NCI-H2171 (cell line): ENCODE measurements around the gene PCSK6.

Source experiments
- DNase-seq: peaks from one replicate; lab custom pipeline; 2025; lab: John Stamatoyannopoulos, UW

The PCSK6 gene

DNA sequence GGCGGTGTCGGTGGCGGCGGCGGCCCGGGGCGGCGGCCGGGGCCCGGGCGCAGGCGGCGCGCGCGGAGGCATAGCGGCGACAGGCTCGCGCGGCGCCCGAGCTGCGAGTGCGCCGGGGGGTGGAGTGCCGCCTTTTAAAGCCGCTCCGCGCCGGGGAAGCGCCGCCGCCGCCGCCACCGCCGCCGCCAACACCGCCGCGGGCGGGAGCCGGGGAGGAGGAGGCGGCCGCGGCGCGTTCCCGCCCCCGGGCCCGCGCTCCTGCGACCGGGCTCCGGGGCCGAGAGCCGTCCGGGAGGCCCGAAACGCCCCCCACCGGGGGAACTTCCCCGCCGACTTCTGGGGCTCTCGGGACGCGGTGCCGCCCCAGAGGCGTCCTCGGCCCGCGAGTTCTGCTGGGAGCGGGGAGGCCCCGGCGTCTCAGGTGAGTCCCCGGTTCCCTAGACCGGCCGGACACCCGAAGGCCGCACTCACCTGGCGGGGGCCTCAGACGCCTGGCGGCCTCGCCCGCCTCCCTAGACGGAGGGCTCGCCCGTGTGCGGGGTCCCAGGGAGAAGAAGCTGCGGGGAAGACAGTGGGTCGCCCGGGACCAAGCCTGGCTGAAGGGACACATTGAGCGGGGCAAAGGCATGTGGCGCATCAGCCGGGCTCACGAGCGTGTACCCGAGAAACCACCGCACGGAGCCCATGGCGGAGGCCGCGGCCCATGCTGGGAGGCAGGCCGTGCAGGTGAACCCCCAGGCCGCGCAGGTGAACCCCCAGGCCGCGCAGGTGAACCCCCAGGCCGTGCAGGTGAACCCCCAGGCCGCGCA, at the start of gene PCSK6:
Gene PCSK6 (minus strand): TSS at position 109 of the 809 bp plus-strand sequence. CDS start 37 bp downstream, at position 72.
- no peak for DNase-seq

DNA sequence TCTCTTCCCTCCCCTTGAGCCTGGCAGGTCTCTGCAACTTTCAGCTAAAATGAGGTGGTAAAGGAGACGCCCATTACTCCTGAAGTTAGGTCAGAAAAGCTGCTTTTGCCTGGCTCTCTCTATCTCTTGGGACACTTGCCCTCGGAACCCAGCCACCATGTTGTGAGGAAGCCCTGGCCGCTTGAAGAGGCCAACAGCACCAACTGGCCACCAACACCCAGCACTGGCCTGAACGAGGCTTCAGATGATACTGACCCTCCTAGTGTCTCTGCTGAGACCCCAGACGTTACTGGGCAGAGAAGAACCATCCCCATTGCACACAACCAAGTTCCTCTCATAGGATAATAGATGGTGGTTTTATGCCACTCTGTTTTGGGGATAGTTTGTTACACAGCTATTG, 49.5 kb upstream of the PCSK6 start:
- no peak for DNase-seq

DNA sequence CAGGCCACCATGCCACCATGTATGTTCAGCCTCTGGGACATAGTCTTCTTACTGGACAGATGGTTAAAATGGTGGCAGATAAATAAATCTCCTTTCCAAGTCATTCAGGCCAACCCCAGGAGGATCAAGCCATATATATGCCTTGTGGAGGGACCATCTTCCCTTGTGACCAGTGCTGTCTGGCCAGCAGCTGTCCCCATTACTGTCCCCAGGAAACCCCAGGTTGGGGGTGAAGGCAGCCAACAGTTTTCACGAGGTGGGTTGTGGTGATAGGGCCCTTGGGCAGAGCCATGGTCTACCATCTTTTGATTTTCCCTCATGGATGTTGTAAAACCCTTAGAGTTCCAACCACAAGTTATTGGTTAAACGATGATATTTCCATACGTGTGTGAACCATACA, 48.7 kb upstream of the PCSK6 start:
- no peak for DNase-seq

DNA sequence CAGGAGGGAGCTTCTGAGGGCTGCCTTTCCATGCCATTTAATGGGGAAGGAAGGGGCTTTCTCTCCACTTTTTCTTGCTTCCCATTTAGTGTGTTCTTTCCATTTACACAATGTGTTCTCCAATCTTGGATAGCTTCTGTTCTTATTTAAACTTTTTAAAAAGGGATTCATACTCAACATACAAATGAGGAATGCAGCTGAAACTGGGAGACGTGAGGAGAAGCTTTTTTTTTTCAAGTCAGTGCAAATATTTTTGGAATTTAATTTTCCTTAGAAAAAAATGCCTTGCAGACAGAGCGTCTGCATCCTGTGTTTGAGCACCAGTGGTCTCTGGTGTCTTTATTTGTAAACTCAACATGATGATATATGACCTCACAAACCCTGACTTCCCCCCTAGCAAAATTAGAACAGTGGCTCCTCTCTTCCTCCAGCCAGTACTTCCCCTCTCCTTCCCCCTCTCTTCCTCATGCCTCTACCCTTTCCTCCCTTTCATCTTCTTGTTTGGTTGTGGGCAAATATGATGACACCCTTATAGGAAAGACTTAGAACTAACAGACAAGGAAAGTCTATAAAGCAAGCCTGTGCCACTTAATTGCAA, 48.1 kb upstream of the PCSK6 start:
- no peak for DNase-seq

DNA sequence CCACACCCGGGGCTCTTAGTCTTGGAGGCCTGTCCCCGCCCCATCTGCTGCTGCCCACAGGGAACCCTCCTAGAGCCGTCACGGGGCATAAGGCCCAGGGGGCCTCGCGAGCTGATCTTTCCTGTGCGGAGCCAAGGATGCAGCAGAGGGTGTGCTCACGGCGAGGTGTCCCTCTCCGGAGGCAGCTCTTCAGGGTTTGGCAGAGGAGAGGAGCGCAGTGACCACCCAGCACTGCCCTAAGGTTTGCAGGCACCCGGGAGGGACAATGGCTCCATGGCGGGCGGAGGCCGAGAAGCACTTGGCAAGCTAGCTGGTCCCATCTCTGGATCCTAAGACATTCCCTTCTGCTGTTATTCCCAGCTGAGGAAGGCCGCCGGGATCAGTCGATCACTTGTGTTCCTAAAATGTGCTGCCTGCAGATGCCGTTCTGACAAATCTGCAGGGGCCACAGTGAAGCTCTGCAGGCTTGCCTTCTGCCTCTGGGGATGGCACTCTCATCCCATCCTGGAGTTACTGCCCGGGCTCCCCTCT, 47.4 kb upstream of the PCSK6 start:
- DNase-seq, result no peak

DNA sequence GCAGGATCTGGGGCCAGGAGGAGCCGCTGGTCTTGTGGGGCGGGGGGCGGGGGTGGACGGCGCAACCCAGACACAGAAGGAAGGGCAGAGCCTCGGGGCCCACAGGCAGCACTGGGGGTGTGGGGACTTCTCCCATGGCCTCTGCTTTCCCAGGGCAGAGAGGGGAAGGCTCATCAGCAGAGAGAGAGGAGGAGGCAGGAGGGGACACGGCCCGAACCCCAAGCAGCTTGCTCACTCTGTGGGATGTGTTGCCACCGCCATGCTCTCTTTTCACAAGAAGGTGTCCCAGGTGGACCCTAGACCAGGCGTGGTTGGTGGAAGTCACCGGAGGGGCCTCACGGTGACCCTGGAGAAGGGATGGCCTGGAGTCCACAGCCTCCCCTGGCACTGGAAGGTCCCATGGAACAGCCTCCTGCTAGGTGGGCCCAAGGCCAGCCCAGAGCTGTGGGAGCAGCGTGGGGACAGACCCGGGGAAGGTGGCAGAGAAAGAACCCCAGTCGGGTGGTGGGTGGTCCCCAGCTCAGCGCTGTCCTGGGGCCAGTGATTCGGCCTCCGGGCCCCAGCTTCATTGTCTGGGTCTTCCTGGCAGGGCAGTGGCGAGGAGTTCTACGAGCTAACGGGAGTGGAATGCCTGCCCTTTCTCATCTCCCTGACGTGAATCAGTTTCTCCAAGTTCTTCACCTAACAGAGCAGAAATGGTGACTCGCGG, 46.8 kb upstream of the PCSK6 start:
- no peak for DNase-seq

DNA sequence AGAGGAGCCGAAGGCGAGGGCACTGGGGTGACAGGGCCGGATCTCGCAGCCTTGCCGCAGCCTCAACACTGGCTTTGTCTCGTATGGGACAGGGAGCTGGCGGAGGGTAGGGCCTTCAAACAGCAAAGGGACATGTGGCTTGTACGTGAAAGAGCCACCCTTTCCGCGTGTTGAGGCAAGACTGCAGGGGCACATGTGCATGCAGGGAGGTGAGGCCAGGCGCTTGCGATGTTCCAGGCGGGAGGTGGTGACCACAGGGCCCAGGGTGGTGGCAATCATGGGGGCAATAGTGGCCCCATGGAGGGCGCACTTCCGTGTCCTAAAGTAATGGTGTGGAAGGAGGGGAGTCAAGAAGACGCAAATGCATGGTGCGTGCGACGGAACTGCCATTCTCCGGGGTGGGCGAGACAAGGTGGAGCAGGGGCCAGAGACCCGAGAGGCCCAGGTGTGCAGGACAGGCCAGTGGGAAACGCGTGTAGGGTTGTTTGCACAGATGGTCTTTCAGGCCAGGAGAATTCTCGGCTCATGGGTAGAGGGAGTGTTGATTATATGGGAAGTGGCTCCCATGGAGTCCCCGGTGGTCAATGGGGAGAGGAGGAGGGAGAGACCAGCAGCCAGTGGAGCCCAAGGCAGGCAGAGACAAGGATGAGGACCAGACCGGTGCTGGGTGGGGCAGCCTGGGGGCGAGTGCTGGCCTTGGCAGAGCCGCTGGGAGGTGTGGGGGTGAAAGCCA, 45.8 kb upstream of the PCSK6 start:
- no peak for DNase-seq

DNA sequence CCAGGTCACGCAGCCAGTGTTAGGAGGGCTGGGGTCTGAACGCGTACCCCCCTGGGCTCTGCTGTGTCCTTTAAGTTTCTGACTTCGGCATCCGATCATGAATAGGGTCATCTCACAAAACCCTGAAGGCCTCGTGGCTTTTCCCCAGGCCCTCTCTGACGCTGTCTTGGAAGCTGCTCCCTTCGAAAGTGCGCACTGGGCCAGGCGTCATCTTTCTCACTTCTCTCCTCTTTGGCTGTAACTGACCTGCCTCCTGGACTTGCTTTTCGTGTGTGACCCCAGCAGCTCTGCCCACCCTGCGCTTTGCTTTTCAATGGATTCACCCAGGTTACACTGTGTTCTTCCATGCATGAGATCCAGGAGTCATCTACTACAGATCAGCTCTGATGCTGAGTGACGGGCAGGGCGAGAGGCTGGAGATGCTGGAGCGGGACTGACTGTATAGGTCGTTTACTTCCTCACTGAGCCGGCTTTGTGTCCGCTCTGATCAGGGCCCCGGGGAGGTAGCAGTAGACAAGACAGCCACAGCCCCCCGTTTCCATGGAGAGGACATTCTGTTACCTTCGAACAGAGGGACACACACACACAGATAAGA, 45.0 kb upstream of the PCSK6 start:
- no peak for DNase-seq

DNA sequence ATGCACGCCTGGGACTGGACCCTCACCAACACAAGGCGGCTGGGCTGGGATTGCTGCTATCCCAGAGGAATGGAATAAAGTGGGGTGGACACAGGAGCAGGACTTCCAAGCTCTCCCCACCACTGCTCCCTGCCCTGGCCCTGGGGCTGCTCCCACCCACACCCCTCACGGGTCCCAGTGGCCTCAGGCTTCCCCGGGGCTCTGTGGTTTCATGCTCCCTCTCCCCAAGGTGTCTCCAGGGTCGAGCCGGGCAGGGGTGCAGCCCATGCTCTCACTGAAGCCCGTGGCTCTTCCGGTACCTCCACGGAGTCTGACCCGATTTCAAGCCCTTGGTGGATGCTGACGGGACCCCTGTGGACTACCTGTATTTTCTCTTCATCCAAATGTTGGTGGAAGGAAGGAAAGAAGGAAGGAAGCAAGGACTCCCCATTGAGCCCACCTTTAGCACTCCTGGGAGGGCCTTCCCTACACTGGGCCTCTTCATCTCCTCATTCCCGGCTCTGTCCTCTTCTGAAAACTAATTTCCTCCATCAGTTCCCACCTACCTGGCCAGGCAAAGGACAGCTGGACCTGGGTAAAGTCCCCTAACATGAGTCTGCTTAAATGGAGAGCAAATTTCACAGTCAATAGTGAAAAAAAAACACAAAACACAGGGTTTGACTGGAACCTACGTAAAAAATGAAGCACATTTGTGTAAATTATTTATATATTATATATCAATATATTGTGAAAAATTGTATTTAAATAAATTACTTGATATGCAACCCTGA, 44.0 kb upstream of the PCSK6 start:
- no peak for DNase-seq

DNA sequence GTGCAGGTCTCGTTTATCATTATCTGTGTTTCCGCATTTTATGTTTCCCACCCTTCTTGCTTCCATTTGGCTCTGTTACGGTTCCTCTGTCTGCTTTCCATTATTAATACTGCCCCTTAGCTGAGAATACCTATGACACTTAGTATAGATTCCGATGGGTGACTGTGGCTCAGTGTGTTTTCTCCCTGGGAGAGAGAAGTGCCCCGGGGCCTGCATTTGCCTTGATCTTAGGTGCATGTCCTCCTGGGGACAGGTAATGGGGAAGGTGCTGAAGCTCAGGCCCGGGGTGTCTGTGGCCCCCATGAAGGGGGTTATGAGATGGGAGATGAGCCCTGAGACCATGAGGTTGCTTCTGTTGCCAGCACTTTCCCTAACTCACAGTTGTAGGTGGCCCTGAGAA, 43.4 kb upstream of the PCSK6 start:
- DNase-seq, result no peak

DNA sequence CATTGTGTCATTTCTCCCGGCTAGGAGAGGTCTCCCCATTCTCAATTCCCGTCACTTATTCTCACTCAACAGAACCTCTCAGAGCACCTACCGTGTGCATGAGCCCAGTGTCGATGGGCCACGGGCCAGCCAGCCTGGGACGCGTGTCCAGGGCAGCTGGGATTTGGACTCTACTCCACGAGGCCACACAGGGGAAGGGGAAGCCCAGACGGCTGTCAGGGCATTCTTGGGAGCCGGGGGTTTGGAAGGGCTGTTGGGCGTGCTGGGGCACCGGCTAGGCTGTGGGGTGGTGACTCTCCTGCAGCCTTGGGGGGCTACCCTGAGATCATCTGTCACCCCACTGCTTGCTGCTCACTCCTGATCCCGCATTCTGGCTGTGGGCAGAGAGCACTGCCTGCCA, 41.7 kb upstream of the PCSK6 start:
- no peak for DNase-seq

DNA sequence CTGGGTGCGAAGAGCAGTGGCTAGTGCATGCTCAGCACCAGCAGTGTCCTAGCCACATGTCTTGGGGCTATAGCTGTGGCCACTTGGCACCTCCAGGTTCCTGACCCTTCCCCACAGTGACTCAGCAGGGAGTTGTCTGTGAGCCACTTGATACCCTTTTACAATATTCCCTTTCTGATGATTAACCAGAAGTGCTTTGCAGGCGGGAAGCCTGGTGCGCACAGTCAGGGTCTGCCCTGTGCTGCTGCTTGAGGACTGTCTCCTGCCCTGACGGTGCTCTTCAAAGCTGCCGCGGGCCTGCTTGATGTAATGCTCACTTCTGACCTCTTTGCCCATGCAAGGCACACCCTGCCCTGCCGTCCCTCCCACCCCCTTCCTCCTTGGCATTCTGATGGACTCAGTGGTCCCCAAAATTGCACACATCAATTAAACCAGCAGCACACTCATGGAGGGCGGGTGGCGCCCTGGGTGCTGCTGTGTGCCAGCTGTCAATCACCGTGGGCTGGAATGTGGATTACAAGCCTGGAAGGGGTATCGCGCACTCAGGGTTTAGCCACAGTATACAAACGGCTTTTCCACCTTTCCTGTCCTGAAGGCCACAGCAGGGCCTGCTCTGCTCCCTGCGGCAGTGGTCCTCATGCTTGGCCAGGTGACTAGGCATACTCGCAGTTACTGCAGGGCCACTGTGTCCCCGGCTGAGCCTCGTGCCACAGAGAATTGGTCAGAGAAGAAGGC, 40.9 kb upstream of the PCSK6 start:
- DNase-seq, result no peak

DNA sequence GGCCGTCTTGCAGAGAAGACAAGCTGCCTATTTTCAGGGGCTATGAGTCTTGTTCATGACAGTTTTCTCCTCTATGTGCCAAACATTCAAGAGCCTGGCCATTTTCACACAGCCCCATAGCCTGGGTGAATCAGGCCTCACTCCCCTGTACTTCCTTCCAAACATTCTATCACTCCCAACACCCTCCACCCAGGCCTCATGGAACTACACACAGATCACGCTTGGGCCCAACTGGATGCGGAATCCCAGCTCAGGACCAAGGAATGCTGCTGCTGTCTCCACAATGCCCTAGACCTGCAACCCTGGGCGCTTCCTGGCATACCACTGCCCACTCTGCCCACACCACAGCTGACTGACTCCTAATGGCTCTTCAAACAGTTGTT, 39.4 kb upstream of the PCSK6 start:
- no peak for DNase-seq

DNA sequence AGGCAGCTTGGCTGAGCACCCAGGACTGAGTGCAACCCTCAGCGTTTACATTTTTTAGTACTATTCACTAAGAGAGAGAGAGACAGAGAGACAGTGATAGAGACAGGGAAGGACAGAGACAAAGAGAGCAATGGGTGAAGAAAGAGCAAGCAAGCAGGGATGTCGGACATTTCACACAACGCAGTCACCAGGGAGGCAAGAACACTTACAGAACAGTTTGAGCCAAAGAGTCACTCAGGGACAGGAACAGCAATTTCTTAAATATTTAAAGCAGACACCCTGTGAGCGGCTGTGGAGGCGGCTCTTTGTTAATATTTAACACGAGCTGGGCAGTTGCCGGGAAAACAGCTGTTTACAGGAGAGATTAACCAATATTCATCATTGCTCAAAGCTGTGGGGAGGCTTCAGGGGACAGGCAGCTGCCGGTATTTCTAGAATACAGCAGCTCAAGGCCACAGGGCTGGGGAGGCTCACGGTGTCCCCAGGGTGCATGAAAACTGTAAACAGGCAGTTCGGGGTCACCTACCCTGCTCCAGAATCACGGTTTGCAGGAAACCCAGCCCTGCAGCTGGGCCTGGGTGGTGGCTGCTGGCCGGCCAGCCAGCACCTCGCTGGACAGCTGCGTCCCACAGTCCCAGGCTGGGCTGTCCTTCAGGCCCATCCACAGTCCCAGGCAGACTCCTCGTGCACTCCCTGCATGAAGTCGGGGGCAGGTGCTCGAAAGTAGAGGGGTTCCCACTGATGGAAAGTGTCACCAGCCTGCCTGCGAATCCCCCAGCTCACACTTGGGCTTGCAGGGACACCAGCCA, 38.8 kb upstream of the PCSK6 start:
- DNase-seq, result no peak

DNA sequence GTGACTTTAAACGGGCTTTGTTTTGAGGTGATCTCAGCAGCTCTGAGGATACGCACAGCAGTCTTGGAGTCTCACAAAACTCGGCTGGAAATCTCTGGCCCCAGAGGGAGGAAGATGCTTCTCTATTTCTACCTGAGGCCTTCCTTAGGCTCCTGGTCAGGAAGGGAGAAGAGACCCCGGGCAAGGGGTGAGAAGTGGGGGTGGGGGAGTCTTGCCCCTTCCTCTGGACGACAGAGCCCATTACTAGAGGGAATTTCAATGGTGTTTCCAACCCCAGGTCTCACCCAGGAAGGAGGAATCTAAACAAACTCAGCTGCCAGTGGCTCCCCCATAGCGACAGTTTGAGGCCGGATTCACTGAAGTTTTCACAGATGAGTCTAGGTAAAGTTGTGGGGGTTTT, 37.4 kb upstream of the PCSK6 start:
- no peak for DNase-seq

DNA sequence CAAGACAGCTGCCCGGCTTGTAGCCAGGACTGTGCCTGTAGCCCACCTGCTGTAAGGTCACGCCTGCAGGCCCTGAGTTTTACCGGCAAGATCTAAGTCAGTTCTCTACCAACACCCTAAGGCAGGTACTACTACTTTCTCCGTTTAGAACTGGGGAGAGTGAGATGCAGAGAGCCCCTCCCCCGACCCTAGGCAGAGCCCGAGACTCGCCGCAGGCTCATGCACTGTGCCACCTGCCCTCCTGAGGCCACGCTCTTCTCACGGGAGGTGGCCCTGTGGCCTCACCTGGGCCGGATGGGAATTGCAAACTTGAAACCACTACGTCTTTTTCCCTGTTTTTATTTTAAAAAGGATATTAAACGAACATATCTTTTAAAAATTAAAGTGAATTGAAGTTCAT, 36.9 kb upstream of the PCSK6 start:
- no peak for DNase-seq

DNA sequence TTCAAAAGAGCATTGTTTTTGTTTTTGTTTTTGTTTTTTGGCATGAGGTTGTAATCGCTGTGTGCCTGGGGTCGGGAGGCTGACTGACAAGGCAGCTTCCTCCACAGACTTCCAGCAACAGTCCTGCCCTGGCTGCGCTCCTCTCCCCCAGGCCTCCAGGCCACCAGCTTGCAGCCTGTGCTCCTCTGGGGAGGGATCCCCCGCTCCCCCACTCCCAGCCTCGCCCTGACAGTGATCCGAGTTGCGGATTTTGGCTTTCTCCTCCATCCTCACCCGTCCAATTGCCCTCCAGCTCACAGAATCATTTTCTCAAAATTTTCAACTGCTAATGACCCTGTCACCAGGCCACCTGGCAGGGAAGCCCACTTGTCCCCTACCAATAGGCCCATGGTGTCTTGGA, 36.5 kb upstream of the PCSK6 start:
- DNase-seq, result no peak

DNA sequence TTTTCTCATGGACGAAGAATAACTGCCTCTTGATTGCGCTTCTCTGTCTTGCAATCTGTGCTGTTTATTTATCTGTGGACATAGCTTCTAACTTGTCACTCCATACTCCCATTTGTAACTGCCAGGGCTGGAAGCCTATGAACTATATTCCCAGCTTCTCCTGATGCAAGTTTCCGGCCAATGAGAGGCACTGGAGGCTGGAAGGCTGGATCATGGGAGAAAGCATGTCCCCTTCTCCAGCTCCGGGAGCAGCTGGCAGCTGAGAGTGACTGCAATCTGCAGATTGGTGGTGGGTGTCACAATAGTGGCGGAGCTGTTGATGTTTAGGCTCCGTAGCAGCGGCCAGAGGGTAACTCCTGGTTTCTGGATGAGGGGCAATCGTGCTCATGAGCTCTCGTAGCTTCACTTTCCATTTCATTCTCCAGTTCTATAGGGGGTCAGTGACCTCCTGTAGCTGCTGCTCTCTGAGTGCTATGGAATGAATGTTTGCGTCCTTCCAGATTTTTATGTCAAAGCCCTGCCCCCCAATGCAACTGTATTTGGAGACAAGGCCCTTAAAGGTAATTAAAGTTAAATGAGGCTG, 35.7 kb upstream of the PCSK6 start:
- no peak for DNase-seq

DNA sequence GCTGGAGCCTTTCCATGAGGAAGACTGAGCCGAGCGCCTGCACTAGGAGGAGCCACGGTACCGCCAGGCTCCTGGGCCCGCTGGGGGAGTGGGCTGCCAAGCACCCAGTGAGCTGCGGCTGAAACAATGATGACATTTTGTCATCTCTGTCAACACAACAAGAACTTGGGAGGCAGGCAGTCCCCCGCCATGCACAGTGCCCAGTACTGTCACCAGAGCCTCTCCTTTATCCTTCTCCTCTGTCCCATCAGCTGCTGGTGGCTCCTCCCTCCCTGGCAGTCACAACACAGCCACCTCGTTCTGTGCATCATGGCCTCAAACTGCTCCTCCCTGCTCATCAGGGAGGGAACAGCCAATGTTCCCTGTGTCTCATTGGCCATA, 34.0 kb upstream of the PCSK6 start:
- DNase-seq, result no peak
